GM06990 (cell line): ENCODE data around the gene SIM1.

ENCODE experiments used
- DNase-seq: peaks from one replicate; pipeline ENCODE4 v3.0.0-alpha.2; 2011; ENCODE audit not compliant: insufficient read length; ENCODE audit errors: extremely low read depth
- H3K27me3 ChIP-seq: replicated peaks from 2 replicates; pipeline ENCODE4 v1.6.0; 2011; ENCODE audit warnings: low read length; ENCODE audit not compliant: control insufficient read depth, insufficient read depth
- H3K36me3 ChIP-seq: 2 replicates; pipeline ENCODE4 v1.5.1; 2011; ENCODE audit warnings: low read length; ENCODE audit not compliant: control insufficient read depth, insufficient read depth
- H3K4me3 ChIP-seq: replicated peaks from 2 replicates; pipeline ENCODE4 v1.5.1; 2011; ENCODE audit warnings: low read depth, mild to moderate bottlenecking, control low read depth, low read length
- CTCF ChIP-seq: IDR thresholded peaks from 2 replicates; pipeline ENCODE4 v1.5.1; 2011; ENCODE audit warnings: low read length, control low read depth, mild to moderate bottlenecking, inconsistent platforms; ENCODE audit not compliant: insufficient read depth, poor library complexity, severe bottlenecking

Gene SIM1

GRCh38 chr6:100427452-100427851 is 37.3 kb downstream of the SIM1 start:
- no peak for TF ChIP-seq CTCF
- H3K4me3 ChIP-seq: no peak overlapping the region
- H3K27me3 ChIP-seq: no peaks in the 10 kb centered on the region
- no peak for DNase-seq
- H3K36me3 ChIP-seq: no peaks in the 10 kb centered on the region

GRCh38 chr6:100426744-100427338 is 37.9 kb downstream of the SIM1 start:
- Histone ChIP-seq H3K4me3 (no peak overlapping the region), H3K27me3 (no peaks in the 10 kb centered on the region), H3K36me3 (no peaks in the 10 kb centered on the region)
- DNase-seq: no peak
- TF ChIP-seq CTCF: no peak

- Histone ChIP-seq H3K36me3 (no peaks in the 10 kb centered on the region), H3K27me3 (no peaks in the 10 kb centered on the region), H3K4me3 (no peak overlapping the region)
- DNase-seq: no peak
- no peak for TF ChIP-seq CTCF
Measured at GRCh38 chr6:100426241-100426640, 38.5 kb downstream of the SIM1 start.

GRCh38 chr6:100420711-100421110 is 44.0 kb downstream of the SIM1 start:
- no peak for DNase-seq
- TF ChIP-seq CTCF: no peak
- H3K36me3 ChIP-seq: no peaks in the 10 kb centered on the region
- no peak overlapping the region for H3K4me3 ChIP-seq
- peaks cover 1% of the 10 kb centered on the region for H3K27me3 ChIP-seq

- H3K4me3 ChIP-seq: no peak overlapping the region
- no peaks in the 10 kb centered on the region for H3K36me3 ChIP-seq
- no peak for TF ChIP-seq CTCF
- peaks cover 1% of the 10 kb centered on the region for H3K27me3 ChIP-seq
- no peak for DNase-seq
Measured at GRCh38 chr6:100417036-100417435, 47.7 kb downstream of the SIM1 start.

- Histone ChIP-seq H3K27me3 (peaks cover 1% of the 10 kb centered on the region), H3K36me3 (no peaks in the 10 kb centered on the region), H3K4me3 (no peak overlapping the region)
- TF ChIP-seq CTCF: no peak
- no peak for DNase-seq
Measured at GRCh38 chr6:100415768-100416167, 49.0 kb downstream of the SIM1 start.
